Hepatic stellate cell (primary cell): Measurements from ENCODE around the gene COL23A1.
"Not testable (repeated sequence)": the region's sequence is repeated elsewhere in the genome, so short reads cannot be mapped to it uniquely, and the experiment has no call there.

Source experiments
- DNase-seq: peaks from one replicate; pipeline ENCODE4 v3.0.0; 2011; ENCODE audit warnings: low spot score

Gene COL23A1

DNA sequence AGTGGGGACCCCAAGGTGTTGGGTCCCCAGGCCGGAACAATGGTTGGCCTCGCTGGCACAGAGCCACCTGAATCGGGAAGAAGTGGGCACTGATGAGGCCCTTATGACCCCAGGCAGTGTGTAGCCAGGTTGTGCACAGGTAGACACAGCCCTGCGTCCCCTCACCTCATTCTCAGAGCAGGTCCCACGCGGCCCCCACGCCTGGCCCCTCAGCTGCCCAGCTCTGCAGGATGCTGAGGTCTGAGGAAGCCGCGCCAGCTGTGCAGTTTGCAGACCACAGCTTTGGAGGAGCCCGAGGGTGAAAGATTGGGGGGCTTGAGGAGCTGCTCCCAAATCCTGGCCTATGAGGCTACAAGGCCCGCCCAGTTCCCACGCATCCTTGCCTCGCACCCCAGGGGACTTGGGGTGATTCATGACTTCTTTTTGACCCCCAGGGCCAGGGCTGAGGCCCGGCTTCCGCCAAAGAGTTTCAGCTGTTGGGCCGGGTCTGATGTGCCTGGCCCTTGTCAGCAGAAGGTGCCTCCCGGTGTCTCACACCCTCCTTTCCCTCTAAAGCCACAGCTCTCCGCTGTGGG is 269.8 kb downstream of the COL23A1 start:
- no peak for DNase-seq

DNA sequence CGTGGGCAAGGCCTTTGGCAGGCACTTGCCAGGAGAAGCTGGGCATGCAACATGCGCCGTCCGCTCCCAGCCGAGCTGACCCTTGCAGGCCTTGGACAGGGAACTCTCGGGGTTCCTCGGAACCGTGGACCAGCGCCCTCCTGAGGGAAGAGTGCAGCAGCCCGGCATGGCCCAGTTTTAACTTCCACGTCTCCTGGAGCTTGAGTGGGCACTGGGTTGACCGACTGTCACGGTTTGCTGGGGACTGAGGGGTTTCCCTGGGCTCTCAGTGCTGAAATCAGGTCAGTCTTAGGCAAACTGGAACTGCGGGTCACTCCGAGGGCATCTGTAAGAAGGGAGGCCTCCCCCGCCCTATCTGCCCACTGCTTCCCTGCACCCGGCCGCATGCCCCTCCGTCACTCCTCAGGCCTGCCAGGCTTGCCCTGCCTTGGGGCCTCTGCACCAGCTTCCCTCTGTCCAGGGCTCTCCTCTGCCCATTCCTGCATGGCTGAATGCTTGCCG is 270.6 kb downstream of the COL23A1 start:
- DNase-seq: no peak

DNA sequence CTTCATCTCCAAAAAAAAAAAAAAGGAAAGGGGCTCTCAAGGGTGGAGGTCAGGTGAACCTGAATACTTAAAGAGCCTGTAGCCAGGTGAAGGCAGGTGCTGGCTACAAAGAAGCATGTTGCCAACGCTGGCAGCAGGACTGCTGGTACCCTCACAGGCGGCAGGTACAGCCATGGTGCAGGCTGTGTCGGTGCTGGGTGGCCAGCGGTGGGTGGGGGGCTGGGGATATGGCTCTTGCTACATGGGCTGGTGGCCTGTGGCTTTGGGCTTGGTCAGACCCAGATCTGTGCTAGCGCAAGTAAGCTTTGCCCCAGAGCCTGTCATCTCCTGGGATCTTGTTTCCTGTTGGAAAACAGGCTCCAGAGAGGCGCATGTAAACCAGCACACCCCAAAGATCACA is 271.3 kb downstream of the COL23A1 start:
- DNase-seq: no peak

DNA sequence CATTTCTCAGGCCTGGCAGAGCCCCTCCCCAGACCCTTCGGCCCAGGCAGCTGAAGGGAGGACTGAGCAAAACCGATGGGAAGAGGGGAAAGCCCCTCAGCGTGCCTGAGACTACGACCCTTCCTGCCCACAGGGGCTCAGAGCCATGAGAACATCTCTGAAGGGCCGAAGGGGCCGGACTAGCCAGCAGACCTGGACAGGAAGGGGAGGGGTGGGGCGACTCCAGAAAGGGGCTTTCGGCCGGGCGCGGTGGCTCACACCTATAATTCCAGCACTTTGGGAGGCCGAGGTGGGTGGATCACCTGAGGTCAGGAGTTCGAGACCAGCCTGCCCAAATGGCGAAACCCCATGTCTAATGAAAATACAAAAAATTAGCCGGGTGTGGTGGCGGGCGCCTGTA is 271.8 kb downstream of the COL23A1 start:
- no peak for DNase-seq

GRCh38 chr5:178317727-178318126 is 272.5 kb downstream of the COL23A1 start:
- not testable (repeated sequence) for DNase-seq

GRCh38 chr5:178314961-178315820 is 275.0 kb downstream of the COL23A1 start:
- no peak for DNase-seq

- DNase-seq: no peak
These were observed 276.0 kb downstream of the COL23A1 start for GRCh38 chr5:178314061-178314660.

DNA sequence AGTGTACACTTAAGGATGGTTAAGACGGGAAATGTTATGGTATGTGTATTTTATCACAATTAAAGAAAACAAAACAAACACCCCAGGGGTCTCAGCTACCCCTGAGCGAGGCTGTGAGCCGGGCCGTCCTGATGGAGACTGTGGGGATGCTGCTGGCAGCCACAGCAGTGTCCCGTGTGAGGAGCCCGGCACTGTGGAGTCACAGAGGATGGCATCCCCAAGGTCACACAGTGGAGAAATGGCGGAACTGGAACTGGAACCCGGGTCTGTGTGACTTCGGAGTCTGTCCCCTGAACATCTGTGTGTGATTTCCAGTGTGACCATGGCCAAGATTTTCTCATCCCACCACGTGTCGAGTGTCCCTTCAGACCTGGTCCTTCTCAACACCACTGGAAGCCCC is 276.9 kb downstream of the COL23A1 start:
- no peak for DNase-seq

GRCh38 chr5:178312880-178313282 is 277.3 kb downstream of the COL23A1 start:
- no peak for DNase-seq

DNA sequence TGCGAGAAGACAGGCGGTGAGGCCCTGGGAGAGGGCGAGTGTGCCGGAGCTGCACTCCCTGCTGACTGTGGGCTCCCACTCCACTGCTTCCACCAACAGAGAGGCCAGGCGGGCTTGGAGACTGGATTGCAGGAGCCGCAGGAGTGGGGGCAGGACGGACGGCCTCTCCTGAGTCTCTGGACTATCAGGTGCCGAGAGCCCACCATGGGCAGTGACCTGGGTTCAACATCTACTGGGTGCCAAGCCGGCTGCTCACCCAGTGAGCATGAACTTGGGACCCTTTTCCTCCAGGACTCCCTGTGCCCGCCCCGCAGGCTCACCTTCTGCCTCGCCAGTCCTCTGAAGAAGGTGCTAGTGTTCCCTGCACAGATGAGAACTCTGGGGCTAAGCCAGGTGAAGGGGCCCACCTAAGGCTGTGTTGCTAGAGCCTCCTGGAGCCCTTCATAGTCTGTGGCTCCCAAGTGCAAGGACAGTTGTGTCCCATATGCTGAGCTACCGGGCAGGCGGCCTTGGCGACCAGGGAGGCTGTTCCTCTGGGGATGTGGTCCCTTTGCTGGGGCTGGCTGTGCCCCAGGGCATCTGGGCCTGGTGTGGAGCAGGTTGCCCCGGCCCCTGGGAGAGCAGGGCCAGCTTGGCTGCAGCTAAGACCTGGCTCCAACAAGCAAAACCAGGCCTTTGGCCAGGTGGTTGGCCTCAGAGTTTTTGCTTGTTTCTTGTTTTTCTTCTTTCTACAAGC is 279.9 kb downstream of the COL23A1 start:
- DNase-seq: no peak

DNA sequence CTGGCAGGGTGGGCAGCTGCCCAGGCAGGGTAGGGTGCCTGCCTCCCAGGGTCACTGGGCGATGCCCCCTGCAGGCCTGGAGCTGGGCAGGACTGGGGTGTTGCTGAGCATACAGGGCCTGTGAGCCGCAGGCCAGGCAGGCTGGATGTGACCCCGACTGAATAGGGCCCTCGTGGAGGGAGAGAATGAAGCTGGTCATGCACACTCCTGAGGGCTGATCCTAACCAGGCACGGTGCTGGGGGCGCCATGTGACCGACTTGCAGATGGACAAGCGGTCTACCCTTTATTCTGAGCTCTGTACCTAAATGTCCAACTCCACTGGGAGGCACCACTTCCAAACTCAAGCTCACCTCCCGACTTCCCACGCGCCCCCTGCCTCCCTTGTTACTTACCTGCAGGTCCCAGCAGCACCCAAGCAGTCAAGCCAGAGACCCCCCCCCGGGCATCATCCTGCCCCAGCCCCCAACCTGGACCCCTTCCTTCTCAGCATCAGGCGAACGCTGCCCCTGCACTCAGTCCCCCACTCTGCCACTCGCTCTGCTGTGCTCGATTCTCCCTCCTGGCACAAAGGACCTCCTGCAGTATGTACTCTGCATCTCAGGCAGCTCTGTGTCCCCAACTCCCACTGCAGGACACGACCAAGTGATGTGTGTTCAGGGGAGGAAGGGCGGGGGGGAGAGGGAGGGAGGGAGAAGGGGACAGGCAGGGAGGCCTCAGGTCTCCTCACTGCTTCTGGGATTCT is 280.8 kb downstream of the COL23A1 start:
- DNase-seq: no peak

- DNase-seq: no peak
These were observed 281.6 kb downstream of the COL23A1 start for GRCh38 chr5:178308541-178309092.

DNA sequence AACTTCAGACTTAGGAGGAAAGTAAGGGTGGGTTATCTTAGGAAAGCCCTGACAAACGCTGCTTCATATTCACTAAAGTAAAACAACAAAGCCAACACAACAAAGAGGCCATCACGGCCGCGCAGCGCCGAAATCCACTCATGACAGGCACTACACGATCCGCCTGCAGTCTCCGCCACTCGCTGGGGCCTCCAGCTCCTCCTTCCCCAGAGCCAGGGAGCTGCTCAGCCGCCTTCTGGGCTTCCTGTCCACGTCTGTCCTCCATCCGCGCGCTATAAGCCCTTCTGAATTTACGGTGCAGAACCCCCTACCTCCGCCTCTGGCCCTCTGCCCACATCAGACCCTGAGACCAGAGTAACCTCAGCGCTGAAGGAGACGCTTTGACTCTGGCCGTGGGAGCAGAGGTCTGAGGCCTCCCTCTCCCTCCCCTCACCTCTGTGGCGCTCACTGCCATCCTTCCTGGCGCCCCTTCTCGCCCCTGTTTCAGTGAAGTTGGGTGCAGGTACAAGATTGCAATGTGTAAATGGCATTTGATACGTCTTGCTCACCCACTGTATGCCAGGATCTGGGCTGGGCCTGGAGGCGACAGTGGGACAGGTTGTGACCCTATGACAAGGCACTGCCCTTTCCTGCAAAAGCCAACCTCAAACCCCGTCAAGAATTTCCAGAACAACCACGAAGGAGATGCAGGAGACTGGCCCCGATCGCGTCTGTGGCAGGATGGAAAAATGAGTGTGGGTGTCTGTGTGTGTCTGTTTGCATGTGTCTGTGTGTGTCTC is 282.7 kb downstream of the COL23A1 start:
- DNase-seq: no peak

GRCh38 chr5:178306430-178307225 is 283.6 kb downstream of the COL23A1 start:
- no peak for DNase-seq

DNA sequence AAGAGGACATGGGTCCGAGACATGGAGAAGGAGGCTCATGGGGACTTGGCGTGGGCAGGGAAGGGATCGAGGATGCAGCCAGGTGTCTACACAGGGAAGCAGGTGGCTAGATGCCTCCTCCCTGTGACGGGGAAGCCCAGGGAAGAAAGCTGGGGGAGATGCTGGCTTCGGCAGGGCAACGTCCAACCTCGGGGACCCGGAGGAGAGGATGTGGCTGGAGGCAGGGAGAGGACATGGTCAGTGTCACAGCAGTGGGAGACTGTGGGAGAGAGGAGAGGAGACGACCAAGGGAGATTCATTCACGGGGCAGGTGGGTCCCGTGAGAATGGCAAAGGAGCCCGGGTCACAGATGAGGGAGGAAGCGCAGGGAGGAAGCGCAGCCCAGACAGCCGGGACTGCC is 284.4 kb downstream of the COL23A1 start:
- no peak for DNase-seq

GRCh38 chr5:178304761-178305645 is 285.2 kb downstream of the COL23A1 start:
- DNase-seq: no peak

- DNase-seq: no peak
These were observed 286.2 kb downstream of the COL23A1 start for GRCh38 chr5:178304016-178304415.

DNA sequence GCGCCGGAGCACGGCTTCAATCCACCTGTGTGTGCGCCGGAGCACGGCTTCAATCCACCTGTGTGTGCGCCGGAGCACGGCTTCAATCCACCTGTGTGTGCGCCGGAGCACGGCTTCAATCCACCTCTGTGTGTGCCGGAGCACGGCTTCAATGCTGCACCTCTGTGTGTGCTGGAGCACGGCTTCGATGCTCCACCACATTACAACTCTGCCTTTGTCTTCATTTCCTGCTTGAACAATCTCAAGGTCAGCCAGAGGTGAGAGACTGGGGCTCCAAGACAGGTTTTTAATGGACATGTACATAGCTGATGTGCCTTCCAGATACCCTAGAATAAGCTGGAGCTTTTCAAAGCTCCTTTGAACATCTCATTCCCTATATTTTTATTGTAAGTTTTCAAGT is 287.9 kb downstream of the COL23A1 start:
- not testable (repeated sequence) for DNase-seq

DNA sequence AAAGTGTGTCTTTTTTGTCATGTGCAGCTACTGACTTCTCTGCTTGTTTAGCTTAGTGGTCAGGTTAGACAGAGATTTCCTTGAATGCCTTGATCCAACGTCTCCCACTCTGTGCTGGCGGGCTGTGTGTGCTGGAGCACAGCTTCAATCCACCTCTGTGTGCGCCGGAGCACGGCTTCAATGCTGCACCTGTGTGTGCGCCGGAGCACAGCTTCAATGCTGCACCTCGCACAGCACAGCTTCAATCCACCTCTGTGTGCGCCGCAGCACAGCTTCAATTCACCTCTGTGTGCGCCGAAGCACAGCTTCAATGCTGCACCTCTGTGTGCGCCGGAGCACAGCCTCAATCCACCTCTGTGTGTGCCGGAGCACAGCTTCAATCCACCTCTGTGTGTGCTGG is 288.6 kb downstream of the COL23A1 start:
- no peak for DNase-seq
